GM13977 (cell line): ENCODE data around the gene GABRR2.
A peak's percentile ranks its signal among the peaks of the same experiment; 100 is the strongest.

Source experiments
- DNase-seq: peaks from one replicate; pipeline ENCODE4 v3.0.0; 2012; ENCODE audit warnings: low spot score
- CTCF ChIP-seq: IDR thresholded peaks from 2 replicates; pipeline ENCODE4 v1.5.1; 2012; ENCODE audit warnings: mild to moderate bottlenecking, control low read depth; ENCODE audit not compliant: insufficient read depth; ENCODE audit errors: extremely low read depth, missing control alignments
- in situ Hi-C: fragments of 300-500 bp; cut with MboI; formaldehyde crosslinking; loops from one replicate; pipeline ENCODE4 v1.12.0; 2022; ENCODE audit warnings: low sequenced_read_pairs, low pct_unique_long_range_greater_than_20kb, mixed read lengths, inconsistent platforms; ENCODE audit not compliant: unreplicated experiment

The GABRR2 gene

GRCh38 chr6:89251170-89251569, 63.9 kb downstream of the GABRR2 start:
- TF ChIP-seq CTCF = no peak
- in situ Hi-C loops = no loop called here

DNA sequence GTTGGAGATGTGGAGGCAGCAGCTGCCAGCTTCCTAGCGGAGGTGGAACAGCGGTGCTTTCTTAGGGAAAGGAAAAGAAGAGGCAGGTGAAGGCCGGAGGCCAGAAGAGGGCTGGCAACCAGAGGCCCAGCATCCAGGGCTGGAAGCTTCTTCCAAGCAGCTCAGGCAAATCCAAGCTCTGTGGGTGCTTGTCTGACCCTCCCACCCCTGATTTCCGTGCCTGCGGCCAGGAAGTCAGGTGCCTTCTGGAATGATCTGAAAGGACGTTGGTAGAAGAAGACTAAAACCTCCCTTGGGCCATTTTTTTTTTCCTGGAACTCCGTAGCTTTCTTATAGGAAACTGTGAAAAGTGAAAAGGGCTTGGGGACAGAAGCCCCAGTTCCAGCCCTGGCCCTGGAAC, 64.9 kb downstream of the GABRR2 start:
- no peak for DNase-seq

More at GRCh38 chr6:89251170-89251569, 63.9 kb downstream of the GABRR2 start:
- DNase-seq = no peak

GRCh38 chr6:89244241-89244985, 70.7 kb downstream of the GABRR2 start:
- no peak for DNase-seq
- in situ Hi-C loops = loop anchor here (25.0 kb wide), 1 partner anchor 257 kb away; no protein-coding TSS in a partner anchor
- TF ChIP-seq CTCF = no peak

More for the DNA sequence above, 64.9 kb downstream of the GABRR2 start:
- TF ChIP-seq CTCF = no peak
- in situ Hi-C loops = no loop called here

- DNase-seq = no peak
- in situ Hi-C loops = loop anchor here (25.0 kb wide), 1 partner anchor 256 kb away; no protein-coding TSS in a partner anchor
- TF ChIP-seq CTCF = no peak
Measured at GRCh38 chr6:89243331-89243629, 71.8 kb downstream of the GABRR2 start.

GRCh38 chr6:89242574-89243330, 72.3 kb downstream of the GABRR2 start:
- in situ Hi-C loops = loop anchor here (25.0 kb wide), 1 partner anchor 255 kb away; no protein-coding TSS in a partner anchor
- peak; percentile 35 for DNase-seq
- peak; percentile 38 for TF ChIP-seq CTCF

GRCh38 chr6:89239338-89239737, 75.8 kb downstream of the GABRR2 start:
- TF ChIP-seq CTCF = peak; percentile 42
- in situ Hi-C loops = loop anchor here (25.0 kb wide), 1 partner anchor 252 kb away; no protein-coding TSS in a partner anchor
- peak; percentile 51 for DNase-seq
